SHP77 treated with DMSO at 0.1 percent for 48 hours (cell line): Measurements from ENCODE around the gene CUL1.

Experiments used
- DNase-seq: peaks from one replicate; lab custom pipeline; 2025; lab: John Stamatoyannopoulos, UW

The CUL1 gene

GRCh38 chr7:148804343-148805235, 105.9 kb downstream of the CUL1 start:
- DNase-seq: no peak

- no peak for DNase-seq
Measured at GRCh38 chr7:148806187-148806586, 107.5 kb downstream of the CUL1 start.

- no peak for DNase-seq
Measured at GRCh38 chr7:148807436-148807835, 108.7 kb downstream of the CUL1 start.

GRCh38 chr7:148809856-148810255, 111.2 kb downstream of the CUL1 start:
- no peak for DNase-seq

GRCh38 chr7:148811892-148812291, 113.2 kb downstream of the CUL1 start:
- no peak for DNase-seq

- DNase-seq: no peak
Measured at GRCh38 chr7:148813890-148814289, 115.2 kb downstream of the CUL1 start.

- DNase-seq: no peak
Measured at GRCh38 chr7:148814922-148815559, 116.3 kb downstream of the CUL1 start.

- no peak for DNase-seq
Measured at GRCh38 chr7:148815612-148816011, 116.9 kb downstream of the CUL1 start.

- DNase-seq: no peak
Measured at GRCh38 chr7:148819697-148820360, 121.1 kb downstream of the CUL1 start.

- DNase-seq: no peak
Measured at GRCh38 chr7:148821422-148821821, 122.7 kb downstream of the CUL1 start.

- no peak for DNase-seq
Measured at GRCh38 chr7:148824864-148825263, 126.2 kb downstream of the CUL1 start.

GRCh38 chr7:148825338-148825737, 126.6 kb downstream of the CUL1 start:
- DNase-seq: no peak

- DNase-seq: no peak
Measured at GRCh38 chr7:148828965-148829364, 130.3 kb downstream of the CUL1 start.

- DNase-seq: no peak
Measured at GRCh38 chr7:148830897-148831692, 132.4 kb downstream of the CUL1 start.

- DNase-seq: no peak
Measured at GRCh38 chr7:148831782-148832181, 133.1 kb downstream of the CUL1 start.

GRCh38 chr7:148834605-148835004, 135.9 kb downstream of the CUL1 start:
- no peak for DNase-seq

GRCh38 chr7:148835854-148836253, 137.2 kb downstream of the CUL1 start:
- DNase-seq: no peak

GRCh38 chr7:148838905-148839304, 140.2 kb downstream of the CUL1 start:
- DNase-seq: no peak

- no peak for DNase-seq
Measured at GRCh38 chr7:148847815-148848734, 149.4 kb downstream of the CUL1 start.

- DNase-seq: no peak
Measured at GRCh38 chr7:148849393-148850098, 150.8 kb downstream of the CUL1 start.
